Activated naive CD4-positive, alpha-beta T cell treated with anti-CD3 and anti-CD28 coated beads for 36 hours (primary cell): ENCODE data around the gene CHCT1. TPM values are rescaled to one million over a fixed set of nuclear protein-coding genes. Genes with fewer than 3 reads are reported as not detected.
"Not testable (repeated sequence)": the region's sequence is repeated elsewhere in the genome, so short reads cannot be mapped to it uniquely, and the experiment has no call there.

ENCODE experiments used
- CTCF ChIA-PET: fragments of 350-600 bp; sonication (Branson Sonifier 250); formaldehyde crosslinking; loops from one replicate; lab custom pipeline; 2021; ENCODE audit warnings: antibody characterized with exemption; lab: Charles Lee
- DNase-seq: peaks from one replicate; pipeline ENCODE4 v3.0.0-alpha.2; 2020
- H3K27ac Mint-ChIP-seq: one replicate; pipeline ENCODE4 v1.8.0; 2021; ENCODE audit warnings: mild to moderate bottlenecking, mixed read lengths
- H3K27me3 Mint-ChIP-seq: one replicate; pipeline ENCODE4 v1.8.0; 2021; ENCODE audit warnings: low read depth, mixed read lengths
- H3K36me3 Mint-ChIP-seq: one replicate; pipeline ENCODE4 v1.8.0; 2021; ENCODE audit warnings: low read depth, mixed read lengths
- H3K4me1 Mint-ChIP-seq: one replicate; pipeline ENCODE4 v1.8.0; 2021; ENCODE audit warnings: low read depth, mixed read lengths
- H3K4me3 Mint-ChIP-seq: one replicate; pipeline ENCODE4 v1.8.0; 2021; ENCODE audit warnings: mild to moderate bottlenecking, moderate library complexity, mixed read lengths
- H3K9me3 Mint-ChIP-seq: one replicate; pipeline ENCODE4 v1.8.0; 2021; ENCODE audit warnings: mixed read lengths
- intact Hi-C: fragments of 100-400 bp; cut with micrococcal nuclease; formaldehyde crosslinking; loops from one replicate; pipeline ENCODE4 v1.15.1; 2023
- total RNA-seq, 2 experiments: library from RNA; stranded (reverse); gene quantifications; one replicate each; pipeline ENCODE4 v1.2.3, GENCODE V29; 2021

Gene CHCT1
- total RNA-seq, 2 experiments from 2014 or later: 0.25 to 0.43 TPM

- H3K36me3 Mint-ChIP-seq, H3K27ac Mint-ChIP-seq, H3K27me3 Mint-ChIP-seq, intact Hi-C loops, DNase-seq, H3K4me1 Mint-ChIP-seq, H3K4me3 Mint-ChIP-seq, H3K9me3 Mint-ChIP-seq: not testable (repeated sequence)
- CTCF ChIA-PET: interaction anchor here (0.7 kb wide), 1 partner anchor 199 kb away, joined by 4 read pairs; no protein-coding TSS in a partner anchor
Observed at GRCh38 chr17:60430561-60430960, 8.3 kb downstream of the CHCT1 start.

- DNase-seq, intact Hi-C loops, H3K4me1 Mint-ChIP-seq, H3K36me3 Mint-ChIP-seq, H3K9me3 Mint-ChIP-seq, H3K4me3 Mint-ChIP-seq, H3K27me3 Mint-ChIP-seq, H3K27ac Mint-ChIP-seq: not testable (repeated sequence)
- CTCF ChIA-PET: interaction anchor here (0.7 to 1.6 kb wide), 3 partner anchors 202 to 292 kb away, joined by 3 to 4 read pairs (median 3); no protein-coding TSS in a partner anchor
Observed at GRCh38 chr17:60433021-60433997, 11.0 kb downstream of the CHCT1 start.

DNA sequence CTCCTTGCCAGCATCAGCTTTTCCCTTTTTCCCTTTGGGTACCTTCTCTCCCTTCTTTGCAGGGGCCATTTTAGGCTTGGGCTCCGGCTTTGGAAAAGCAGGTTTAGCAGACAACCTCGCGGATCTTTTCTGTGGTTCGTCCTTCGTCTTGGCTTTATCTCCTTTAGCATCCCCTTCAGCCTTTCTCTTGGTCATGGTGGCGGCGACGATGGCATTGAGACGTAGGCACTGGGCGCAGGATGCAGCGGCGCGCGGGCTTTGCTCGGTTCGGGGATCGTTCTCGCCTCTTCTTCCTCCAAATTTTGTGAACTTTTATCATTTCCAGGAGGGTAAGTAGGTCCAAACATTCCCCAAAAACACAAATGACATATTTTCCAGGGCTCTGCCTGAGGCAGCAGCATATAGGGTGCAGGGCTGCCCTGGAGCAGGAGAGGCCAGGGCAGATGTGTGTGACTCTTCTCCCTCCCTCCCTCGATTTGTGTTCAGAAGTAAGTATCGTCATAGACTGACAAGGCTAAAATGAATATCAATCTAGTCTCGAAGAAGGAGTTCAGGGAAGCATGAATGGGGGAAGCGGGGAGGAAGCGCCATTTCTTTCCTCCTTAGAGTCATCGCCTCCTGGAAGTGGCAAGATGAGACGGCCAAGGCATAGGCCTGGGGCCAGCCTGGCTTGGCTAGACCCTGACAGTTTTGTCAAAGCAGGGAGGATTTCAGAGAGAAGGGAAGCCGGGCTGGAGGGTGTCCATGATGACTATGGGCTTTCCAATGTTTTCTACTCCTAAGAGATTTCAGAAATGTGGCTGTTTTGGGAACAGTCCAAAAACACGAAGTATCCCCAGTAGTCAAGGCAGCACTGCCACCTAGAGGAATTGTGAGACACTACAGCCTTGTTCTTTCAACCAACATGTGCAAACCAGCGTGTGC, 13.2 kb downstream of the CHCT1 start:
- Mint-ChIP-seq H3K36me3 (no peaks in the 10 kb centered on the region), H3K27ac (no peak overlapping the region), H3K4me1 (no peaks in the 10 kb centered on the region), H3K9me3 (no peaks in the 10 kb centered on the region), H3K27me3 (no peaks in the 10 kb centered on the region), H3K4me3 (no peak overlapping the region)
- intact Hi-C loops: loop anchor here (1.0 to 5.0 kb wide), 5 partner anchors 15 to 398 kb away; no protein-coding TSS in a partner anchor
- CTCF ChIA-PET: interaction anchor here (0.6 to 1.0 kb wide), 4 partner anchors 18 to 325 kb away, joined by 3 to 4 read pairs (median 3); no protein-coding TSS in a partner anchor
- peak; percentile 77 for DNase-seq

GRCh38 chr17:60436676-60437075, 14.4 kb downstream of the CHCT1 start:
- H3K27me3 Mint-ChIP-seq: no peaks in the 10 kb centered on the region
- no peaks in the 10 kb centered on the region for H3K4me1 Mint-ChIP-seq
- DNase-seq: no peak
- CTCF ChIA-PET: interaction anchor here (0.7 kb wide), 1 partner anchor 237 kb away, joined by 4 read pairs; no protein-coding TSS in a partner anchor
- H3K4me3 Mint-ChIP-seq: no peak overlapping the region
- intact Hi-C loops: loop anchor here (1.0 to 5.0 kb wide), 5 partner anchors 16 to 399 kb away; no protein-coding TSS in a partner anchor
- H3K27ac Mint-ChIP-seq: no peak overlapping the region
- no peaks in the 10 kb centered on the region for H3K36me3 Mint-ChIP-seq
- no peaks in the 10 kb centered on the region for H3K9me3 Mint-ChIP-seq

DNA sequence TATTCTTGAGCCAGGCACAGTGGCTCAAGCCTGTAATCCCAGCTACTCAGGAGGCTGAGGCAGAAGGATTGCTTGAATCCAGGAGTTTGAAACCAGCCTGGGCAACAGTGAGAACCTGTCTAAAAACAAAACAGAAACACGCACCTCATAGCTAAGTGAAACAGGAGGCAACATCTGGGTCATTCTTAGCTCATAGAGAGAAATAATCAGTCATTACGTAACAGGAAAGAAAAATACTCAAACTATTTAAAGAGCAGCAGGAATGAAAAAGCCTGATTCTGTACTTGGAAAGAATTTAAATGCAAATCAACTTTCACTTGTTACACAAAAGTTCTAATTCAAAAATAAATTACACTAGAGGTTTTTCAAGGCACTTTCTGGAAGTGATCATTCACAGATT, 17.2 kb downstream of the CHCT1 start:
- intact Hi-C loops: loop anchor here (5.0 kb wide), 2 partner anchors 203 to 402 kb away; no protein-coding TSS in a partner anchor
- no peaks in the 10 kb centered on the region for H3K4me1 Mint-ChIP-seq
- no peaks in the 10 kb centered on the region for H3K27me3 Mint-ChIP-seq
- H3K4me3 Mint-ChIP-seq: no peak overlapping the region
- no peak for DNase-seq
- H3K27ac Mint-ChIP-seq: no peak overlapping the region
- no peaks in the 10 kb centered on the region for H3K9me3 Mint-ChIP-seq
- CTCF ChIA-PET: interaction anchor here (0.5 kb wide), 1 partner anchor 298 kb away, joined by 3 read pairs; no protein-coding TSS in a partner anchor
- no peaks in the 10 kb centered on the region for H3K36me3 Mint-ChIP-seq

DNA sequence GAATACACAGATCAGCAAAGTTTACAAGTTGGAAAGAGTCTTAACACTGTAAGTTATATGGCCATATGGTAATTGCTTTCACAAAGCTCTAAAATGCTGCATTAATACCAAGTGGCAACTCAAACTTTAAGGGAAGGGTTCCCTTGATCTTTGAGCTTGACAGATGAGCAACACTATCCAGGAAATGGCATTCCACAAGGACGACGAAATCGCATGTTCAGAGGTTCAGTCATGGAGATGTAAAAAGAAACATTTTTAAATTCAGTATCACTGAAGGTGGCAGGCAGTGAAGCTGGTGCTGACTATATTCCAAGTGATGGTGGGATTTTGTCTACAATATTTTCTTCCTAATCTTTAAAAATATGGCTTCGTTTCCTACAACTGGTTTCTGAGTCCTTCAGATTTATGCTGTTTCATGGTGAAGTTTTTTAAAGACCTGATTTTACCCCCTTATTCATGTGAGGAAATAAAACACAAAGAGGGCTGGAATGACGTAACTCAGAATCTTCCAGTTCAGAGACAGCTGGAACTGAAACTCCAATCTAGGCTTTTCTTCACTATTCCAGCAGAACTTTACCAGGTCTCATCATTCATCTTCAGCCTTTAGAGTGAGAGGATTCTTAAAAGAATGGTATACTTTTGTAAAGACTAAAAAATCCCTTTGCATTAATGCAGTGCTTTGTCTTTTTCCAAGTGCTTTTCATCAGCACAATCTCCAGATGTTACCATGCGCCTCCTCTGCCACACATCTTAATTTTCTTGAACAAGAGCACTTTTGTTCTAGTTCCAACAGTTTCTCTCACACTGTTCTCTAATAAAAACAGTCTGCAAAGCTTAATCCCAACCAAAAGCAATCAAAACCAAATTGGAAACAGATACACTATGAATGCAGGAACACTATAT, 20.2 kb downstream of the CHCT1 start:
- CTCF ChIA-PET: no interaction called here
- Mint-ChIP-seq H3K4me3 (no peak overlapping the region), H3K9me3 (no peaks in the 10 kb centered on the region), H3K27me3 (no peaks in the 10 kb centered on the region), H3K36me3 (peaks cover 3% of the 10 kb centered on the region), H3K27ac (no peak overlapping the region), H3K4me1 (no peaks in the 10 kb centered on the region)
- no peak for DNase-seq
- intact Hi-C loops: no loop called here

DNA sequence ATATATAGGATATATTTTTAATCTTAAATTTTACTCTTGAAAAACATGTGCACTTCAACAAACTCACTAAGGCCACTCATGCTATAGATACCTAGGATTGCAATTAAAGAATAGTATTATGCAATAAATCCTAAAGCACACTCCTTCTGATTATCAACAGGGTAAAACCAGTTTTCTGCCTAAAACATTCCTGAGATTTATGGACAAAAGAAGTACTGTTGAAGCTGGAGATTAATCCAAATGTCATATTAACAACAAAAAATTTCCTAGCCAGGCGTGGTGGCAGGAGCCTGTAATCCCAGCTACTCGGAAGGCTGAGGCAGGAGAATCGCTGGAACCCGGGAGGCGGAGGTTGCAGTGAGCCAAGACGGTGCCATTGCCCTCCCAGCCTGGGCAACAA, 21.4 kb downstream of the CHCT1 start:
- CTCF ChIA-PET: no interaction called here
- no peak overlapping the region for H3K27ac Mint-ChIP-seq
- H3K4me3 Mint-ChIP-seq: no peak overlapping the region
- DNase-seq: no peak
- peaks cover 3% of the 10 kb centered on the region for H3K36me3 Mint-ChIP-seq
- intact Hi-C loops: no loop called here
- H3K4me1 Mint-ChIP-seq: no peaks in the 10 kb centered on the region
- H3K27me3 Mint-ChIP-seq: no peaks in the 10 kb centered on the region
- H3K9me3 Mint-ChIP-seq: no peaks in the 10 kb centered on the region

- H3K4me3 Mint-ChIP-seq: no peak overlapping the region
- peaks cover 3% of the 10 kb centered on the region for H3K36me3 Mint-ChIP-seq
- CTCF ChIA-PET: no interaction called here
- H3K4me1 Mint-ChIP-seq: no peaks in the 10 kb centered on the region
- H3K27ac Mint-ChIP-seq: no peak overlapping the region
- intact Hi-C loops: no loop called here
- no peak for DNase-seq
- H3K9me3 Mint-ChIP-seq: no peaks in the 10 kb centered on the region
- H3K27me3 Mint-ChIP-seq: no peaks in the 10 kb centered on the region
Observed at GRCh38 chr17:60445144-60445543, 22.9 kb downstream of the CHCT1 start.

- intact Hi-C loops: no loop called here
- CTCF ChIA-PET: no interaction called here
- H3K27me3 Mint-ChIP-seq: no peaks in the 10 kb centered on the region
- H3K9me3 Mint-ChIP-seq: no peaks in the 10 kb centered on the region
- no peak for DNase-seq
- no peak overlapping the region for H3K27ac Mint-ChIP-seq
- no peak overlapping the region for H3K4me3 Mint-ChIP-seq
- H3K4me1 Mint-ChIP-seq: no peaks in the 10 kb centered on the region
- H3K36me3 Mint-ChIP-seq: peaks cover 3% of the 10 kb centered on the region
Observed at GRCh38 chr17:60447375-60447774, 25.1 kb downstream of the CHCT1 start.

GRCh38 chr17:60451071-60451470, 28.8 kb downstream of the CHCT1 start:
- Mint-ChIP-seq H3K36me3 (peaks cover 5% of the 10 kb centered on the region), H3K27me3 (no peaks in the 10 kb centered on the region), H3K9me3 (no peaks in the 10 kb centered on the region), H3K4me1 (no peaks in the 10 kb centered on the region), H3K4me3 (no peak overlapping the region), H3K27ac (no peak overlapping the region)
- DNase-seq: no peak
- CTCF ChIA-PET: no interaction called here
- intact Hi-C loops: no loop called here

DNA sequence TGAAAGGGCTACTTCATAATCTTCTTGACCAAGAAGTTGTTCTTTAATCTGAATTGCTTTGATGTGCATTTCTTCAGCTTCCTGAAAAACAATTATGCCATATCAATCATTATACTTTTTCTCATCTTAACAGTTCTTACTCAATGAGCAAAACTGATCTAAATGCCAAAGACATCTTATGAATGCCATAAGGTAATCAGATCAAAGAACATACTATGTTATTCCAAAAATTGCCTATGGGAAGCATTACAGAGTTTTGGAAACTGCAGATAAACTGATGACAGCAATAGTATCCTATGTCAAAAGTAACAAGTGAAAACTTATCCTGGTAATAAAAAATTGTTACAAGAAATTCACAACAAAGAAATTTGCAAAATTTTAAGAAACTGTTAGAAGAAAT, 29.7 kb downstream of the CHCT1 start:
- no peak for DNase-seq
- H3K4me3 Mint-ChIP-seq: no peak overlapping the region
- H3K36me3 Mint-ChIP-seq: peaks cover 5% of the 10 kb centered on the region
- intact Hi-C loops: no loop called here
- H3K9me3 Mint-ChIP-seq: no peaks in the 10 kb centered on the region
- H3K27ac Mint-ChIP-seq: no peak overlapping the region
- no peaks in the 10 kb centered on the region for H3K27me3 Mint-ChIP-seq
- H3K4me1 Mint-ChIP-seq: no peaks in the 10 kb centered on the region
- CTCF ChIA-PET: interaction anchor here (0.5 kb wide), 1 partner anchor 310 kb away, joined by 3 read pairs; no protein-coding TSS in a partner anchor
